ENCODE measurements around the gene NDST1.
"Not testable (repeated sequence)": the region's sequence is repeated elsewhere in the genome, so short reads cannot be mapped to it uniquely, and the experiment has no call there.

Gene NDST1

DNA sequence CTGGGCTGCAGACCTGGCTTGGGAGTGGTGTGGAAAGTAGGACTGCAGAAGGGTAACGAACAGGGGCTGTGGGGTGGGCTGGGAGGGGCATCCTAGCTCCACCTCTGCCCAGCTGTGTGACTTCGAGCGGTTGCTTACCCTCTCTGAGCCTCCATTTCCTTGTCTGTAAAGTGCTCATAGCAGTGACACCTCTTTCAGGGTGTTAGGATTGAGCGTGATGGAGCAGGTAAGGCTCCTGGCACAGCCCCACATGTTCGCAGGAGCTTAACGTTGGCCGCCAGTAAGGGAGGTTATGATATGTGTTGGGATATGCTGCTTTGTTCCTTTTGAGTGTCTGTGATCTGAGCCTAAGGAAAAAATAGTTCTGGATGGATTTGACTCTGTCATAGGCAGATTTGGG is 2.1 kb downstream of the NDST1 start:
- DNase-seq, result no peak

DNA sequence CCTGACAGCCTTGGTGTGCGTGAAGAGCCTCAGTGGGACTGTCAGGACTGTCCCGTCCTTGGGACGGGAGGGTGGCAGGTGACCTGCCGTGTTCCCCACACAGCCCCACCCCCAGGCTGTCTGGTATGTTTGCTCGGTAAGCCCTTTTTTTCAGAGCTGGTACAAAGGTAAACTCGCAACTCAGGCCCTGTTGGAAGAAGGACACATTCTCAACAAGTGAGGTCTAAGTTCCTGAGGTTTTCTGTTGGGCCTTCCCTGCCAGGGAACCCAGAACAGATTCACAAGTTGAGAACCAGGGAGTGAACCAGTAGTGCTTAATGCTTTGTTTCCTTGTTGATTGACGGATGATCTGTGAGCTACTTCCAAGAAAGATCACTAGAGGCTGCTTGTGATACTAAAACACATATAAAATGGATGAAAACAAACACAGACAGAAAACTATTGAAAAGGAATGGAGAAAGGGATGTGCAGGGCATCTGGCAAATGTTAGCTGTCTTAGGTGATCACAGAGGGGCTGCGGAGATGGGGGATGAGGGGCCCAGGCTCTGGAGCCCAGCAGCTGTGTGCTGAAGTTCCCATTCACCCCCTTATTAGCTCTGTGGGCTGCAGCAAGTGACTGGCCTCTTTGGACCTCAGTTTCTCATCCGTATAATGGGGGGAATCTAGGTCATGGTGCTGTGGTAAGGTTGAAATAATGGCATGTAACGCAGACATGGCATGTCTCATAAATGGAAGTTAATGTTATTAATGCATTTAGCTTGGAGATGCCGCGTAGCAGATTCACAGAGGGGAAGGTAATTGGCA is 2.7 kb downstream of the NDST1 start:
- DNase-seq, result no peak

- no peak for DNase-seq
Measured at GRCh38 chr5:150511578-150512367, 3.8 kb downstream of the NDST1 start.

- DNase-seq, result no peak
Measured at GRCh38 chr5:150512368-150512747, 4.4 kb downstream of the NDST1 start.

GRCh38 chr5:150513375-150514309 is 5.7 kb downstream of the NDST1 start:
- DNase-seq, result no peak

GRCh38 chr5:150514708-150515211 is 6.8 kb downstream of the NDST1 start:
- no peak for DNase-seq

DNA sequence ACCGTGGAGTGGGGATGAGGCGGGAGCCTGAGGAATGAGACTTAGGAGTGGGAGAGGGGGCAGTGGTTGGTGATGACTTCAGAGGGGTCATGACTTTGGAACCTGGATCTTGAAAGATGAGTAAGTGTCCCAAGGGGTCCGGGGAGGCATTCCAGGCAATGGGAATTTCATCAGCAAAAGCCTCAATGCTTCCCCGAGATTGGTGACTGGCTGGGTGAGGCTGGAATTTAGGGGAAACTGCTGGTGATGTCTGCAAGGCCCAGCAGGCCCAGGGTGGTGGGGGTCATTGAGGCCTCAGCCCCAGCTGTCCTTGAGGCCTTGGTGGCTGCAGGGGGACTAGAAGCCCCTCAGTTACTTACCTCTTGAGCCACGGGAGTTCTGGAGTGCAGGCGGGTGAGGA is 7.5 kb downstream of the NDST1 start:
- no peak for DNase-seq

- DNase-seq, result no peak
Measured at GRCh38 chr5:150516011-150516410, 8.1 kb downstream of the NDST1 start.

GRCh38 chr5:150517272-150518152 is 9.6 kb downstream of the NDST1 start:
- no peak for DNase-seq

DNA sequence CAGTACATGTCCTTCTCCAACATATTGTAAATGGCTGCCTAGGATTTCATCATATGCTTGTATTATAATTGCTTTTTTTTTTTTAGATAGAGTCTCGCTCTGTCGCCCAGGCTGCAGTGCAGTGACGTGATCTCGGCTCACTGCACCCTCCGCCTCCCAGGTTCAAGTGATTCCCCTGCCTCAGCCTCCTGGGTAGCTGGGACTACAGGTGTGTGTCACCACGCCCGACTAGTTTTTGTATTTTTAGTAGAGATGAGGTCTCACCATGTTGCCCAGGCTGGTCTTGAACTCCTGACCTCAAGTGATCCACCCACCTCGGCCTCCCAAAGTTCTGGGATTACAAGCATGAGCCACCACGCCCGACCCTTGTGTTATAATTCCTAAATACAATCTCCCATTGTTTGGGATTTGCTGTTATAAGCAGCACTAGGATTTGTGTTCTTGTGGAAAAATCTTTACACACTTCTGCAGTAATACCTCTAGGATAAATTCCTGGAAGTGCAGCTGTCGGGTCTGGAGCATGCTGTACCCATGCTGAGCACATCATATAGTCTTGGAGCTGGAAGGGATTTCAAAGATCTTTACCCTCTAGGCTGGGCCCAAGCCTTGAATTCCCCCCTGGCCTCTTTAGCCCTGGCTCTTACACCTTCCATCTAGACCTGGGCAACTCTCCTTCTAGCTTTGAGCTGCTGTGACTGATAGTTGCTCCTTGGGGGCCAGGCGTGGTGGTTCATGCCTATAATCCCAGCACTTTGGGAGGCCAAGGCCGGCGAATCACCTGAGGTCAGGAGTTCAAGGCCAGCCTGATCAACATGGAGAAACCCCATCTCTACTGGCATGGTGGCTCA is 11.0 kb downstream of the NDST1 start:
- DNase-seq, result not testable (repeated sequence)

- DNase-seq, result no peak
Measured at GRCh38 chr5:150519560-150519945, 11.6 kb downstream of the NDST1 start.

DNA sequence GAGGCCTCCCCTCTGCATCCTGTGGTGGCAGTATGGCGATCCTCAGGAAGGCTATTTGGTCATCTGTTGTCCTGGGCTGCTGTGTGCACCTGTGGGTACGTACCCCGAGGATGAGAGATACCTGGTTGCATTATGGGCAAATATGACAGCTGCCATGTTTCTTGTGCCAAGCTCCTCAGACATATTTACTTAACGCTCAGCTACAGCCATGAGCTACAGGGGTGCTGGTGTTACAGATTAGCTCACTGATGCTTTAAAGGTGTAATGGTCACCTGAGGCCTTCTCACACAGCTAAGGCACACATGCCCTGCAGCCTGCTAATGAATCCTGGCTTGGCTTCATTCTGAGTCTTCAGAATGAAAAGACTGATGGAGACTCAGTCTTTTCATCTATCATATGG is 12.0 kb downstream of the NDST1 start:
- no peak for DNase-seq

DNA sequence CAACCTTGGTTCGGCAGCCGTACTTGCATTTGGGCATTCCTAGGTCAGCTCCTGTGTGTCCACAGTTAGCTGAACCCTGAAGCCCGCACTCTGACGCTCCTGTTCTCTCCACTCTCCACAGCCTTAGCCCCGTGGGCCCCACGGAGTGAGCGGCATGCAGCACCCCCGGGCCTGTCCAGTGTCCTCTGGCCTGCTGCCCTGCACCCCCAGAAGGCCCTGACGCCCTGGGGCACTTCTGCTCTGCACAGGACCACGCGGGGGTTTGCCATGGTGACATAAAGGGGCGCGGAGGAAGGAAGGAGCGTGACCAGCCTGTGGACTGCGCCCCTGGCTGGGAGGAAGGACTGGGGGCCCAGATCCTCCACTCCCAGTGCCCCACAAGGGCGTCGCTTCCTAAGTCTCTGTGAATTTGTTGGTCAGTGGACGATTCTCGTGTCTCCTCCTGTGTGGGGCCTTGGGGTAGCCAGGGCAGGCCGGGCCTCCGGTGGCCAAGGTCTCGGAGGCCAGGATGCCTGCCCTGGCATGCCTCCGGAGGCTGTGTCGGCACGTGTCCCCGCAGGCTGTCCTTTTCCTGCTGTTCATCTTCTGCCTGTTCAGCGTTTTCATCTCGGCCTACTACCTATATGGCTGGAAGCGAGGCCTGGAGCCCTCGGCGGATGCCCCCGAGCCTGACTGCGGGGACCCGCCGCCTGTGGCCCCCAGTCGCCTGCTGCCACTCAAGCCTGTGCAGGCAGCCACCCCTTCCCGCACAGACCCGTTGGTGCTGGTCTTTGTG is 13.0 kb downstream of the NDST1 start:
- DNase-seq, result no peak

DNA sequence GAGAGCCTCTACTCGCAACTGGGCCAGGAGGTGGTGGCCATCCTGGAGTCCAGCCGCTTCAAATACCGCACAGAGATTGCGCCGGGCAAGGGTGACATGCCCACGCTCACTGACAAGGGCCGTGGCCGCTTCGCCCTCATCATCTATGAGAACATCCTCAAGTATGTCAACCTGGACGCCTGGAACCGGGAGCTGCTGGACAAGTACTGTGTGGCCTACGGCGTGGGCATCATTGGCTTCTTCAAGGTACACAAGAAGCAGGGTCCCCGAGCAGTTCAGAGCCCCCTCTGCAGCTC is 13.5 kb downstream of the NDST1 start:
- DNase-seq, result no peak

DNA sequence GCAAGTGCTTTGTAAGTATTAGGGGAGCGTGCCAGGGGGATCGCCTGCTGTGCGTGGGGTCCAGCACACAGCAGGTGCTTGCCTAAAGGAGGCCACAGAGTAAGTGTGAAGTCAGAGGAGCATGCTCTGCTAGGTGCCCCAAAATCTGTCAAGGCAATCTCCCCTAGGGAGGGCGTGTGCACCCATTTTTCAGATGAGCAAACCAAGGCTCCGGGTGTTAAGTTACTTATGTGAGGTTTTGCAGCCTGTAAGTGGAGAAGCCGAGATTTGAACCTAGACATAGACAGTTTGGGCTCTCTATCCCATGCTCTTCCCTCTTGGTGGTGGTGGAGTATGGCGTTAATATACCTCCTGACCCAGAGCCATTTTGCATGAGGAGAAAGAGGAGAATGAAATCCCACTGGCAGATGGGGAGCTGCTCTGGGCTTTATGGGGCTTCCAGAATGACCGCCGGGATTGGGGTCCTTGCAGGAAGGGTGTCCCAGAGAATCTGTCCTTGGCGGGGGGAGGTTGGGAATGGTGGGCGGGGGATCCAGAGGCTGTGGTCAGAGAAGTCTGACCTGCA is 14.1 kb downstream of the NDST1 start:
- no peak for DNase-seq

DNA sequence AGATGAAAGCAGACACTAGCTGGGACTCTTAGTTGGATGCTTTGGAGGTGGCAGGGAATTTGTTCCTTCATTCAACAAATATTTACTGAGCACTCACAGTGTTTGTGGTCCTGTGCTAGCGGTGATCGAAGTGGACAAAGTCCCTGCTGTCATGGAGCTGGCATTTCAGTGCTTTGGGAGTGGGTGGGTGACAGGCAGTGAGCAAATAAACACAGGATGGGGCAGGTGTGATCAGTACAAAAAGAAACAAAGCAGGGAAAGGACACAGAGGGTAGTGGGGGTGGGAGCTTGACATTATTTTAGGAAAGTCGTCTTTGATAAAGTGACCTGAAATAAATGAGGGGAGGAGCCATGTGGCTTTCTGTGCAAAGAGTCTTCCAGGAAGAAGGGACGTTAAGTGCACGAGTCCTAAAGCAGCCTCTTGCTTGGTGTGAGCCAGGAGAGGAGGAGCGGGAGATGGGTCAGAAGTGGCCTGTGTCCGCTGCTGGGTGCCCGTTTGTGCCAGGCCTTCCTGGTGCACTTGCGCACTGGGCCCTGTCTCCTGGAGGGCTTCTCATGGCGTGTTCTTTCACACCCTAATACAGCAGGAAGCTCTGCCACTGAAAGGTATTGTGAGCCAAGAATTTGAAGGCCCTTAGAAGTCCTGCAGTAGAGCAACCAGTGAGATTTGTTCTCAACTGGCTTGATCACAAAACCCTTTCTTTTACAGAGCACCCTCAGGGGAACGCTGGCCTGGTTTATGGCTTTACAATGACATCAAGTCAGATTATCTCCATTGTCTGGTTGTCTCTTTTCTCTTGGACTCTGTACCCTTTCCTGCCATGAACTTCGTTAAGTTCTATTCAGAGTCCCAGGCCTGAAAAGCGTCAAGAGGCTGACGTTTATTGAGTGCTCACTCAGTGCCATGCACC is 14.8 kb downstream of the NDST1 start:
- no peak for DNase-seq

GRCh38 chr5:150523472-150524350 is 15.8 kb downstream of the NDST1 start:
- DNase-seq, result no peak

DNA sequence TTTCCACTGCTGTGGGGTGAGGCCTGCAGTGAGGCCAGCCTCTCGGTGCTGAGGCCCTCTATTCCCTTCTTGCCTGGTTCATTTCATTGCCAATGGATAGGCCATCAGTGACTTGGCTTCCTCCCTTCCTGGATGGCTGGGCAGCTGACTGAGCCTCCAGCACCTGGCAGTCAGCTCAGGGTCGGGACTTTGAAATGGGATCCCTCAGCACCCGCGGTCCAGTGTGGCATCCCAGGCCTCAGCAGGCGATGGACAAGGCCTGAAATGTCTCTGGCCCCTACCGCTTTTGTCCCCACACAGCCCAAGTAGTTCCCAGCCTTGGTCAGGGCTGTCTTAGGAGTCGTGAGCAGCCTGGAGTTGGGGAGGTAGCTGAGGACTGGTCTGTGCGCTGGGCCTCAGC is 17.2 kb downstream of the NDST1 start:
- DNase-seq, result no peak

All from stimulated activated CD4-positive, alpha-beta T cell treated with anti-CD3 and anti-CD28 coated beads, Interleukin-4, amount 100 ng/mL, for 1 hour (primary cell).